ENCODE results near the gene KCNK4.
A peak's percentile ranks its signal among the peaks of the same experiment; 100 is the strongest.

The KCNK4 gene

GRCh38 chr11:64268893-64269539 lies 22.1 kb upstream of the KCNK4 start:
- peak; percentile 63 for DNase-seq (ENCODE audit: low read depth)

- peak; percentile 100 for DNase-seq (ENCODE audit: low read depth)
Observed at GRCh38 chr11:64269540-64270220, 21.4 kb upstream of the KCNK4 start.

- no peak for DNase-seq (ENCODE audit: low read depth)
Observed at GRCh38 chr11:64275031-64275800, 15.9 kb upstream of the KCNK4 start.

DNA sequence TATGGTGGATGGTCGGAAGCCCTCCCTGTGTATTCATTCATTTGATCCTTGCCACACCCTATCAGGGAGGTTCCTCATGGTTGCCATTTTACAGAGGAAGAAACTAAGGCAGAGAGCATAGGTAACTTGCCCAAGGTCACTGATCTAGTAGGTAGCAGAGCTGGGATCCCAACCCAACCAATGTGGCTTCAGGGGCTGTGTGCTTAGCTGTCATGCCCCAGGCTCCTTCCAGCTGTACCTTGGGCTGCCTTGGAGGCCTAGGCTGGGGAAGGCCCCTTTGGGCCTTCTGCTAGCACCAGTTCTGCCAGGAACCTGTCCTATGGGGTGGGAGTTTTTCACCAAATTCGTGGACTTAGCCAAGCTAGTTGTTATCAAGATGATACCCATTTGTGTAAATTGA lies 15.3 kb upstream of the KCNK4 start:
- DNase-seq (ENCODE audit: low read depth): no peak

- DNase-seq (ENCODE audit: low read depth): peak; percentile 79
Observed at GRCh38 chr11:64276653-64277431, 14.3 kb upstream of the KCNK4 start.

DNA sequence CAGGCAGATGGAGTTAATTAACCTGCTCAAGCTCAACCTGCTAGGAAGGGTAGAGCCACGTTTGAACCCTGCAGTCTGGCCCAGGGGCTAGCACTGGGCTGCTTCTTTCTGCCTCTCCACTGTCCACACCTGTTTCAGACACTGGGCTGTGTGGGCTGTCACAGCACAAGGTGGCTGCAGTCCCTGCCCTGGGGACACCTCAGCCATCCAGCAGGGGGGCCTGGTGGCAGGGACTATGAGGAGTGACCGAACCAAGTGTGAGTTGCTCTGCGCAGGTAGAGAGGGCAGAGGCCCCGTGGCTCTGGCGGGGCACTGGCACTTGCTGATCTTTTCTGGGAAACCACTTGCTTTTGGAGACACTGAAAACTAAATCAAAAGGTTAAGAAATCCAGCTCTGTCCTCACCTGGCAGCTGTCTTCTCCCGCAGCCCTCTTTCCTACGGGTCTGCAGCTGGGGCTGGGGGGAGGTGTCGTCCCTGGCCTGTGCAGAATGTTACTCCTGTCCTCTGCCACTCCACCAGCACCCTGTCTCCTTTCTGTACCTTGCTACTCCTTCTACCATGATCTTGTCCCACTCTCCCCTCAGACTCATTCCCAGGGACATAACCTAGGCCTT lies 12.4 kb upstream of the KCNK4 start:
- DNase-seq (ENCODE audit: low read depth): no peak

GRCh38 chr11:64281957-64282770 lies 8.9 kb upstream of the KCNK4 start:
- DNase-seq (ENCODE audit: low read depth): no peak

DNA sequence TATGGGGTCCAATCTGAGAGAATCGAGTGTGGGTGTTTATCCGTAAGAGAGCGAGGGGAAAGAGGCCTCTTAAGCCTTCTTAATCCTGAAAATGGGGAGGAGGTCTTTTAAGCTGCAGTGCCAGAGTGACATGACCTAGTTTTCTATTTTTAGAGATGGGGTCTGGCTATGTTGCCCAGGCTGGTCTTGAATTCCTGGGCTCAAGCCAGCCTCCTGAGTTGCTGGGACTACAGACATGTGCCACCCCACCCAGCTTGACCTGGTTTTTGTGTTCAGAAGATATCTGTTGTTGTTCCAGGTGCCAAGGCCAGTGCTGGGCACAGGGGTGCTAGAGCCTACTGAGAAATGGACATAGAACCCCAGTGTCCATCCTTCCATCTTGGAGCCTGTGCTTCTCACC lies 8.0 kb upstream of the KCNK4 start:
- no peak for DNase-seq (ENCODE audit: low read depth)

DNA sequence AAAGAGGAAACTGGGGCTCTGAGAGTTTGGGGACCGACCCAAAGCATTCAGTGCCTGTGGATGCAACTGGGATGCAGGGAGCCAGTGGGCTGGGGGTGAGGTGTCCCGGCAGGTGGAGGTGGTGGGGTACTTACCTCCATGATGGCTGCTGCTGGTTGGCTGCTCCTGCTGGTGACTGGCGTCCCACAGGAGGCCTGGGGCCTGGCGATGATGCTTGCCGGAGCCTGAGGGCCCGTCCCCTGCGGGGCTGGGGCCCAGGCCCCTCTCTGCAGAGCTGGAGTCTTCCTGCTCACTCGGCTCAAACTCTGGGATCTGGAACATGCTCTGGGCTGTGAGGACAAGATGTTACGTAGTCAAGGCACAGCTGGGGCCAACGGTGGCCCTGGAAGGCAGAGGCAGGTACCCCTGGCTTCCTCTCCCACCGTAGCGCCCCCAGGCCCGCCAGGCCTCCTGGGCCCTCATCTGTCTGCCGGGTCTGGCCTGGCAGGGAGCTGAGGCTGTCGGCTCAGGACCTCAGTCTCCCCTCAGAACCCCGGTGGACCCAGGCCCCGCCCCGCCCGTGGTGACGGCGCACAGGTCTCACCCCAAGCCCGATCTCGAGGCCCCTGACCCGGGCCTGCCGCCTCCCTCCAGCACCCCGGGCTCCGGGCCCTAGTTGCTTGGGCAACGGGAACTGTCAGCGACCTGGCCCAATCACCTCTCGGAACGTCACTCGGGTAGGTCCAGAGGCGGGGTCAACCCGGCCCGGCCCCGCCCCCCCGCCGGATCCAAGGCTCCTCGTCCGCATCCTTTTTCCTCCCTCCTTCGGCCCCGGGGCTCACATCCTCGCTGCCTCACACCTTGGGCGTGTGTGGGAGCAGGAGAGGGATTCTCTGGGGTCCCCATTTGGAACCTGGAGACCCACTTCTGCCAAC lies 6.8 kb upstream of the KCNK4 start, which contains the start of gene BAD:
Gene BAD, minus strand, starts transcription at position 618 of the 914 bp plus-strand sequence. Its CDS starts 297 bp downstream, at position 321.
- DNase-seq (ENCODE audit: low read depth): peak; percentile 88

DNA sequence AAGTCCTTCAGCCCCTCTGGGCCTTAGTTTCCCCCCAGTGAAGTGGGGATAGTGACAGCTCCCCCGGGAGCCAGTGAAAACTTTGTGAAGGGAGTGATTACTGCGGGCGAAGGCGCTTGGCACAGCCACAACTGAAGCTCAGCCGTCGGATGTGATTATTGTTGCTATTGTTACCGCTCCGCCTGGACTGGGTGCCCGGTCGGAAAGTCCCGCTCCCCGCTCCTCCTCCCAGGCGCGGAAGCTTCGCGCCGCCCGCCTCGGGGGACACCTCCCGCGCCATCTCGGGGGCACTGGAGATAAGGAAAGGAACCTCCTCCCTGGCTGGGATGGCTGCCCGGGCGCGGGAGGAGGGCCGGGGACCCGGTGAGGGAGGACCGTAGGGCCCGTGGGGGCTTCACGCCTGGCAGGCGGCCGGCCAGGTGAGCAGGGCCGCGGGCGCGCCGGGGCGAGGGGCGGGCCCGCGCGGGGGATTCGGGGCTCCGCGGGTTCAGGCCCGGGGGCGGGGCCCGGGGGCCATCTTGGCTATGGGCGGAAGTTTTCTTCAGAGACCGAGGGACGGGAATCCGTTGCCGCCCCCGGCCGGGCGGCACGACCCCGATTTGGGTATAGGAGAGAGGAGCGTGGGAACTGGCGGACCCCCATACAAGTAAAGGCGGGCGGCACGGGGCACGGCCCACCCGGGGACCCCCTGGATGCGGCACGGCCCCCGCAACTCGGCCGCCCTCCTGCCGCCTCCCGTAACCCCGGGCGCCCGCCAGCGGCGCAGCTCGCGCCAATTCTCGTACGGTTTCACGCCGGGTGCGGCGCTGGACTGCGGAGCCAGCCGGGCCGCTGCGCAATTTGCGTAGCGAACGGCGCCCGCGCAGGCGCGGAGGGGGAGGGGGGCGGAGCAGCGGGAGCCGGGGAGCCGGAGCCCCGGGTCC lies 5.9 kb upstream of the KCNK4 start, which contains the start of gene GPR137:
Gene GPR137, plus strand, starts transcription at position 887 of the 923 bp plus-strand sequence. CDS start 677 bp downstream, outside the sequence.
- DNase-seq (ENCODE audit: low read depth): peak; percentile 59

- DNase-seq (ENCODE audit: low read depth): no peak
Observed at GRCh38 chr11:64285885-64286800, 5.0 kb upstream of the KCNK4 start.

DNA sequence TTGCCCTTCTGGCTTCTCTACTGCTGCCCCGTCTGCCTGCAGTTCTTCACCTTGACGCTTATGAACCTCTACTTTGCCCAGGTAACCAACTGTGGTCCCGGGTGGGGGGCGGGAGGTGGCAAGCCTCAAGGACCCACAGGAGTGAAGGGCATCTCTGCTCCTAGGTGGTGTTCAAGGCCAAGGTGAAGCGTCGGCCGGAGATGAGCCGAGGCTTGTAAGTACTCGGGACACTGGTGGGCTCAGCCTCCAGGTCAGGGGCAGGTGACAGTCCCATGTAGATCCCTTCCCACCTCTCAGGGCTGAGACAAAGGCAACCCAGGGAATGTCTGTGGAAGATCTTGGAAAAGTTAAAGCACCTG lies 4.3 kb upstream of the KCNK4 start:
- DNase-seq (ENCODE audit: low read depth): no peak

DNA sequence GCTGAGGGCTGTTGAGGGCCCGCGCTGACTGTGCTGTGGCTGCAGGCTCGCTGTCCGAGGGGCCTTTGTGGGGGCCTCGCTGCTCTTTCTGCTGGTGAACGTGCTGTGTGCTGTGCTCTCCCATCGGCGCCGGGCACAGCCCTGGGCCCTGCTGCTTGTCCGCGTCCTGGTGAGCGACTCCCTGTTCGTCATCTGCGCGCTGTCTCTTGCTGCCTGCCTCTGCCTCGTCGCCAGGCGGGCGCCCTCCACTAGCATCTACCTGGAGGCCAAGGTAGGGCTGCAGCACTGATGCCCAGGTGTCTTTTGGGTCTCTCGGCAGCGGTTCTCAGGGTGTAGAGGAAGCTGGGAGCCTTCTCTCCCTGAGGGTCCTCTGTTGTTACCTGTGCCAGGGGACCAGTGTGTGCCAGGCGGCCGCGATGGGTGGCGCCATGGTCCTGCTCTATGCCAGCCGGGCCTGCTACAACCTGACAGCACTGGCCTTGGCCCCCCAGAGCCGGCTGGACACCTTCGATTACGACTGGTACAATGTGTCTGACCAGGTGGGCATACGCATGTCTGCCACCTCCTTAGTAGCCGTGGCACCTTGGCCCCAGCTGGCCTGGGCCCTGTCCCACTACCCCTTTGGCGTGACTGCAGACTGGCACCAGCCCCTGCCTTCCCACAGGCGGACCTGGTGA lies 3.3 kb upstream of the KCNK4 start:
- DNase-seq (ENCODE audit: low read depth): no peak

DNA sequence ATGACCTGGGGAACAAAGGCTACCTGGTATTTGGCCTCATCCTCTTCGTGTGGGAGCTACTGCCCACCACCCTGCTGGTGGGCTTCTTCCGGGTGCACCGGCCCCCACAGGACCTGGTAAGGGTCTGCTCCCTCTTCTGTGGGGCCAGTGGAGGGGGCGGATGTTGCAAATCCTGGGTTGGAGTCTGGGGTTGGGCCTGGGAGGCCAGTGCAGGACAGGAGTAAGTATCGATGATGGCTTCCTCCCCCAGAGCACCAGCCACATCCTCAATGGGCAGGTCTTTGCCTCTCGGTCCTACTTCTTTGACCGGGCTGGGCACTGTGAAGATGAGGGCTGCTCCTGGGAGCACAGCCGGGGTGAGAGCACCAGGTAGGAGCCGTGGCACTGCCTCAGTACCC lies 2.8 kb upstream of the KCNK4 start:
- no peak for DNase-seq (ENCODE audit: low read depth)

- DNase-seq (ENCODE audit: low read depth): no peak
Observed at GRCh38 chr11:64289002-64289564, 2.0 kb upstream of the KCNK4 start.
